ENCODE results near the gene CCDC197.

Gene CCDC197

DNA sequence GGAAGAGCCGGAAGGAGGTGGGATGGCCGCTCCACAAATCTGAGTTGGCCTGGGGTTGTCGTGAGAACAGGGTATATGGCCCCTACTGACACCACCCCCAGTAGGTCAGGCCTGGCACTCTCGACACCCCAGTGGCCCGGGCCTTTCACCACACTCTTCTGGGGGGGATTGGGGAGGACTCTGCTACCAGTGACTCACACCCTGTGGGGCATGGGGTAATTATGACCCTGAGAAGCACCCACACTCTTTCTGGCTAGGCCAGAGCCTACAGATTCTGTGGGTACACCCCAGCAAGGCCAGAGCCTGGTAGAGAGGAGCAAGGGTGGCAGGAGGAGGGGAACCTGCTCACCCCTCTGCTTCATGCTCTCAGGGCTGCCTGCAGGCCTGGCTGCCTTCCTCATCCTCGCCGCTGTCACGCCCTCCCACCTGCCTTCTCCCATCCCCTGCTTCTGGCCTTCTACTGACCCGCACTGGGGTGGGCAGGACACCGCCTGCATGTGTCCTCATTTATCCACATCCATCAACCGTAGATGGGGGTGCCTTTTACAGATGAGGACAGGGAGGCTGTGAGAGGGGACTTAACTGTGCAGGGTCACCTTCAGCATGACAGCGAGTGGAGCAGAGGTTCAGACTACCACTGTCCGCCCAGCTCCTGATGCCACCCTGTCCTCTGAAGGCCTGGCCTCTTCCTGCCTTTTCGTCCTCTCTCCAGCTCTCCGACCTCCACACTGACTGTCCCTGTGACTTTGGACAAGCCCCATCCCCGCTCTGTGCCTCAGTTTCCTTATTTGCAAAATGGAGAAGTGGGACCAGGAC, 39.1 kb upstream of the CCDC197 start:
- no peak overlapping the region for H3K4me3 ChIP-seq (ENCODE audit: low read length)
- DNase-seq (ENCODE audit: low read depth): no peak
- TF ChIP-seq, protein P1, sequence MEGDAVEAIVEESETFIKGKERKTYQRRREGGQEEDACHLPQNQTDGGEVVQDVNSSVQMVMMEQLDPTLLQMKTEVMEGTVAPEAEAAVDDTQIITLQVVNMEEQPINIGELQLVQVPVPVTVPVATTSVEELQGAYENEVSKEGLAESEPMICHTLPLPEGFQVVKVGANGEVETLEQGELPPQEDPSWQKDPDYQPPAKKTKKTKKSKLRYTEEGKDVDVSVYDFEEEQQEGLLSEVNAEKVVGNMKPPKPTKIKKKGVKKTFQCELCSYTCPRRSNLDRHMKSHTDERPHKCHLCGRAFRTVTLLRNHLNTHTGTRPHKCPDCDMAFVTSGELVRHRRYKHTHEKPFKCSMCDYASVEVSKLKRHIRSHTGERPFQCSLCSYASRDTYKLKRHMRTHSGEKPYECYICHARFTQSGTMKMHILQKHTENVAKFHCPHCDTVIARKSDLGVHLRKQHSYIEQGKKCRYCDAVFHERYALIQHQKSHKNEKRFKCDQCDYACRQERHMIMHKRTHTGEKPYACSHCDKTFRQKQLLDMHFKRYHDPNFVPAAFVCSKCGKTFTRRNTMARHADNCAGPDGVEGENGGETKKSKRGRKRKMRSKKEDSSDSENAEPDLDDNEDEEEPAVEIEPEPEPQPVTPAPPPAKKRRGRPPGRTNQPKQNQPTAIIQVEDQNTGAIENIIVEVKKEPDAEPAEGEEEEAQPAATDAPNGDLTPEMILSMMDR (conservative IDR thresholded peaks at IDR 0.05; ENCODE audit: low read depth, low read length): no peak

DNA sequence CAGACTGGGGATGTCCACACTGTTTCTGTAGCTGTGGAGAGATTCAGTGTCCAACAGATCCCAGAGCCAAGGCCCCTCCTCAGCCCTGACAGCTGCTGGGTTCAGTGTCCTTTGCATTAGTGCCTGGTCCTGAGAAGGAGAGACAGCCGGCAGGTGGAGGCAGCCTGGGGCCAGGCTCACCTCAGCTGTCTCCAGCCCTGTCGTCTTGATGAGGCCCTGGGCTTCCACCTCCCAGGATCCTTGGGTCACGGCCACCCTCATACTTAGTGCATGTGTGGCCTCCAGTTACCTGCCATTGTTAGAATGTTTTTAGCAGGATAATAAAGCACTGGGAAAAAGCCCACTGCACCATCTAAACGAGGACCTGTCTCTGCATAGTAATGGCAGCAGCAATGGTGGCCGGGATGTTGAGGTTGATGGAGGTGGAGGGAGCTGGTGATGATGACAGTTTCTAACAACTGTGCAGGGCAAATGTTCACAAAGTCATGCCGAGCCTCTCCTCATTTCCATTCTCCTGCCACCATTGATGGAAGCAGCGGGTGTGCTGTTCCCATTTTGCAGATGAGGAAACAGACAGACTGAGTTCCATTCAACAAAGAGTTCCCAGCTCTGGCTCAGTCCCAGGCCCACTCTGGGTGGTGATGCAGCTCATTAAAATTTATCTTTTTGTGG, 38.4 kb upstream of the CCDC197 start:
- H3K4me3 ChIP-seq (ENCODE audit: low read length): no peak overlapping the region
- DNase-seq (ENCODE audit: low read depth): no peak
- TF ChIP-seq, protein P1 (conservative IDR thresholded peaks at IDR 0.05; ENCODE audit: low read depth, low read length): no peak

DNA sequence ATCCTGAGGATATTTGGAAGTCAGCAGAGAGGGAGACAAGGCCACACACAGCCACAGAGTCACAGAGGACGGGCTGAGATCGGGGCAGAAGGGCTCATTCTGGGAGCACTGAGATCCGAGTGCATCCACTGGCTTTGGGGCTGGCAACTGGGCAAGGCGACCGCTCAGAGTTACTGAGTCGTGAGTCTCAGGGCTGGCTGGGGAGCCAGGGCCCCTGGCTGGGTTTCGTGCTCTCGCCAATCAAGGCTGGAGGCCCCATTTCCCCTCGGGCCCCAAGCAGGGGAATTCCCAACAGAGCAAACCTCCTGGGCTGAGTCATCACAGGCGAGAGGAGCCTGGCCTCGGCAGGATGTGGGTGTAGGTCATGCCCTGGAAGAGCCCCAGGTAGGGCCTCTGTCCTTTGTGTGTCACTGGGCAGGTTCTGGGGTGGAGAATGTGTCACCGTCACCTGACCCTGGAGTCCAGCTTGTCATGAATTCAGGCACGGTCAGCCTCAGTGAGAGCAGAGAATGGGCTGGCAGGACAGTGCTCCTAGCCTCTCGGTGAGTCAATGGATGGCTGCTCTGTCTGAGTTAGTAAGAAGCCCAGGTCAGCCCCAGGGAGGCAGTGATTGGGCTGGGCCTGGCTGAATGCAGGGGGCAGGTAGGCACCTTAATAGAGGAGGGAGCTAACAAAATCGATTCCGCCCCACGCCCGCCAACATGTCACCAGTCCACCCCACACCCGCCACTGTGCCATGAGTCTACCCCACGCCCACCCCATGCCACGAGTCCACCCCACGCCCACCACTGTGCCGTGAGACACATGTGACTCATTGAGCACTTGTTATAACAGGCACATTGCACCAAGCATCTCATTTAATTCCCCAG, 37.6 kb upstream of the CCDC197 start:
- no peak overlapping the region for H3K4me3 ChIP-seq (ENCODE audit: low read length)
- TF ChIP-seq, protein P1 (conservative IDR thresholded peaks at IDR 0.05; ENCODE audit: low read depth, low read length): no peak
- peak; percentile 67 for DNase-seq (ENCODE audit: low read depth)

DNA sequence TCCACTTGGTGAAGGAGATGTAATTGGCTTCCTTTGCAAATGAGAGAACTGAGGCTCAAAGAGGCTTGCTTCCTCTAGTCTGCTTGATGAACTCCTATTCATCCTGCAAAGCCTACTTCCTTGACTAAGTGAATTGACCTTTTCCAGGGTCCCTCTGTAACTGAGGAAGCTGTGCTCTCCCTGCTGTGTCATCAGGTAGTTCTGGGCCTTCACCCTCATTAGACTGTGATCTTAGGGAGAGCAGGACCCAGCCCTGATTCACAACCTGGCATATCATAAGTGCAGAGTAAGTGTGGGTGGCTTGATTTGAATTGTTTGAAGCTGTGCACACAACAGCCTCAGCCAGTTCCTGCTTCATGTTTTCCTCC, 37.0 kb upstream of the CCDC197 start:
- DNase-seq (ENCODE audit: low read depth): no peak
- no peak overlapping the region for H3K4me3 ChIP-seq (ENCODE audit: low read length)
- TF ChIP-seq, protein P1 (conservative IDR thresholded peaks at IDR 0.05; ENCODE audit: low read depth, low read length): no peak

DNA sequence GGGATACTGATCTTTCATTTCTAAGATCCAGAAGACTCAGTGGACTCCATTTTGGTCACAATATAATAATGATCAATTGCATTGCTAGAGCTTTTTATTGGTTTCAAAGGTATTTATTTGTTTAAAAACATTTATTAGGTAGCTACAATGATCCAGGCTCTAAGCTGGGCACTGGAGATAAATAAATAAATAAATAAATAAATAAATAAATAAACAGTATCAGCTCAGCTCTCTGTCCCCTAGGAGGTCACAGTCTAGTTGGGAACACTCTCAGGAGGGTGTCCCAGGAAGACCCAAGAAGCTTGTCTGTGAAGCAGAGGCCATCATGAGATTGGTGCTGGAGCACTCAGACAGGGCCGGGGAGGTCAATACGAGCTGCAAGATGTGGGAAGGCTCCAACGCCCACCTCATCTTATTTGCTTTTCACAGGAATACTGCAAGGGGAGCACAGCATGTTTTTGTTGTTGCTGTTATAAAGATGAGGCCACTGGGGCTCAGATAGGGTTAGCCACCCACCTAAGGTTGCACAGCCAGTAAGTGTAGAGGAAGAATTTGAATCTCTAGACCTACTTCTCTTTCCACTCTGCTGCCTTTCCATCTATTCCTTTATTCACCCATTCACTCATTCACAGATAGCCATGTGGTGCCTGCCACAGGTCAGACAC, 36.2 kb upstream of the CCDC197 start:
- no peak for DNase-seq (ENCODE audit: low read depth)
- no peak overlapping the region for H3K4me3 ChIP-seq (ENCODE audit: low read length)
- TF ChIP-seq, protein P1 (conservative IDR thresholded peaks at IDR 0.05; ENCODE audit: low read depth, low read length): no peak

DNA sequence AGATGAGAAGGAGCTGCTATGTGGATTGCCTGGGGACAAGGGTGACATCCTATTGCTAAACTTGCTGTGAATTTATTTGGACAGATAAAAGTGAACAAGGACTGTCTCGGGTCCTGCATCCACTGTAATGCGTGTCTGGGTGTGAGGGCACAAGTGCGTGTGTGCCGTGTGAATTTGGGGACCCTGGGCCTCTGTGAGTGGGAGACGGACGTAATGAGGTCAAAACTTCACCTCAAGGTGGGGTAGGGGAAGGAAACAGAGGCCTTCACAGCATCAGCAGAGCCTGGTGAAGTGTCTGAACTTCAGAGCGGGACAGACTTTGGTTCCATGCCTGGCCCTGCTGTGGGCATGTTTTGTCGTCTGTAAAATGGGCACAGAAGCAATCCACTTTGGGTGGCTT, 35.5 kb upstream of the CCDC197 start:
- DNase-seq (ENCODE audit: low read depth): no peak
- no peak overlapping the region for H3K4me3 ChIP-seq (ENCODE audit: low read length)
- TF ChIP-seq, protein P1 (conservative IDR thresholded peaks at IDR 0.05; ENCODE audit: low read depth, low read length): no peak
